HEK293 (cell line): Measurements from ENCODE around the gene TSPOAP1.

ENCODE experiments used
- CTCF ChIA-PET: fragments of 350-600 bp; formaldehyde crosslinking; extraction: SDS; loops from one replicate; lab custom pipeline; 2021; ENCODE audit warnings: antibody characterized with exemption; lab: Yijun Ruan, JAX
- POLR2A ChIA-PET: fragments of 300-600 bp; formaldehyde crosslinking; extraction: SDS; loops from one replicate; lab custom pipeline; 2020; ENCODE audit warnings: antibody characterized with exemption, inconsistent platforms; lab: Yijun Ruan, JAX
- H3K27ac ChIP-seq: fragments of 200-500 bp; sonication (Bioruptor generic); 2 replicates; pipeline ENCODE4 v1.5.1; 2014; ENCODE audit warnings: low read depth, low read length, control low read depth, inconsistent platforms; ENCODE audit errors: extremely low read depth
- H3K36me3 ChIP-seq, 2 experiments: fragments of 200-500 bp in 1 of 2; sonication (Bioruptor generic) in 1 of 2; 1 replicate in 1 of 2; 2 replicates in 1 of 2; pipeline ENCODE4 v1.5.1; 2014 to 2017; ENCODE audit warnings: inconsistent platforms in 2 of 2, low read length in 2 of 2; ENCODE audit not compliant: control insufficient read depth in 2 of 2, insufficient read depth in 1 of 2
- H3K4me1 ChIP-seq: fragments of 200-500 bp; sonication (Bioruptor generic); 2 replicates; pipeline ENCODE4 v1.5.1; 2014; ENCODE audit warnings: mild to moderate bottlenecking, low read length, inconsistent platforms; ENCODE audit not compliant: control insufficient read depth, insufficient read depth
- H3K4me3 ChIP-seq: 2 replicates; pipeline ENCODE4 v1.5.1; 2011; ENCODE audit warnings: low read depth, mild to moderate bottlenecking, control low read depth, low read length, moderate library complexity
- H3K9me3 ChIP-seq: fragments of 200-500 bp; sonication (Bioruptor generic); 2 replicates; pipeline ENCODE4 v1.5.1; 2014; ENCODE audit warnings: low read depth, low read length, inconsistent platforms; ENCODE audit not compliant: control insufficient read depth, insufficient read depth
- BCL11A ChIP-seq: fragments of 450-650 bp; formaldehyde crosslinking; IDR thresholded peaks from 2 replicates; pipeline ENCODE4 v1.5.1; 2016; ENCODE audit warnings: low read depth, missing biosample characterization, missing genetic modification characterization
- HOXA7 ChIP-seq: sonication (generic); formaldehyde crosslinking; IDR thresholded peaks from 2 replicates; pipeline ENCODE4 v1.8.1; 2022; ENCODE audit warnings: missing genetic modification reagents, borderline replicate concordance
- SCRT2 ChIP-seq: fragments of 450-650 bp; formaldehyde crosslinking; IDR thresholded peaks from 2 replicates; pipeline ENCODE4 v1.5.1; 2016; ENCODE audit warnings: missing biosample characterization, missing genetic modification characterization
- ZNF114 ChIP-seq: fragments of 450-650 bp; formaldehyde crosslinking; IDR thresholded peaks from 2 replicates; pipeline ENCODE4 v1.5.0; 2017; ENCODE audit warnings: missing biosample characterization, missing genetic modification characterization
- ZNF140 ChIP-seq: fragments of 450-650 bp; formaldehyde crosslinking; IDR thresholded peaks from 2 replicates; pipeline ENCODE4 v1.5.1; 2016; ENCODE audit warnings: missing biosample characterization, missing genetic modification characterization
- ZNF19 ChIP-seq: fragments of 450-650 bp; formaldehyde crosslinking; IDR thresholded peaks from 2 replicates; pipeline ENCODE4; 2016; ENCODE audit warnings: missing biosample characterization, missing genetic modification characterization, low read depth
- ZNF202 ChIP-seq: fragments of 450-650 bp; formaldehyde crosslinking; IDR thresholded peaks from 2 replicates; pipeline ENCODE4 v1.5.1; 2016; ENCODE audit warnings: missing biosample characterization, missing genetic modification characterization, borderline replicate concordance
- ZNF341 ChIP-seq: fragments of 450-650 bp; formaldehyde crosslinking; IDR thresholded peaks from 2 replicates; pipeline ENCODE4; 2016; ENCODE audit warnings: low read depth, missing biosample characterization, missing genetic modification characterization
- ZNF529 ChIP-seq: fragments of 450-650 bp; formaldehyde crosslinking; IDR thresholded peaks from 2 replicates; pipeline ENCODE4 v1.5.1; 2017; ENCODE audit warnings: missing genetic modification characterization, missing biosample characterization; ENCODE audit not compliant: insufficient replicate concordance
- ZNF548 ChIP-seq: fragments of 450-650 bp; formaldehyde crosslinking; IDR thresholded peaks from 2 replicates; pipeline ENCODE4 v1.5.1; 2016; ENCODE audit warnings: missing biosample characterization, missing genetic modification characterization
- ZNF792 ChIP-seq: fragments of 450-650 bp; formaldehyde crosslinking; IDR thresholded peaks from 2 replicates; pipeline ENCODE4 v1.5.1; 2016; ENCODE audit warnings: missing biosample characterization, missing genetic modification characterization
- ZNF830 ChIP-seq: fragments of 450-650 bp; IDR thresholded peaks from 2 replicates; pipeline ENCODE4 v1.5.0; 2018; ENCODE audit warnings: missing biosample characterization, missing genetic modification characterization, low read depth, mild to moderate bottlenecking, moderate library complexity
- TF ChIP-seq, protein P1 (sequence below): fragments of 450-650 bp; formaldehyde crosslinking; IDR thresholded peaks from 2 replicates; pipeline ENCODE4 v1.5.1; 2017; ENCODE audit warnings: missing biosample characterization, missing genetic modification characterization
- TF ChIP-seq, protein P2 (sequence below): IDR thresholded peaks from 2 replicates; pipeline ENCODE4 v1.6.1; 2011; ENCODE audit warnings: mild to moderate bottlenecking, low read depth, low read length, borderline replicate concordance
- TF ChIP-seq, protein P3 (sequence below): fragments of 450-650 bp; formaldehyde crosslinking; IDR thresholded peaks from 2 replicates; pipeline ENCODE4 v1.5.1; 2017; ENCODE audit warnings: missing biosample characterization, missing genetic modification characterization
- TF ChIP-seq, protein P4 (sequence below): fragments of 450-650 bp; formaldehyde crosslinking; conservative IDR thresholded peaks from 2 replicates; pipeline ENCODE4 v1.5.1; 2016; ENCODE audit warnings: low read depth, missing biosample characterization, missing genetic modification characterization

The TSPOAP1 gene

DNA sequence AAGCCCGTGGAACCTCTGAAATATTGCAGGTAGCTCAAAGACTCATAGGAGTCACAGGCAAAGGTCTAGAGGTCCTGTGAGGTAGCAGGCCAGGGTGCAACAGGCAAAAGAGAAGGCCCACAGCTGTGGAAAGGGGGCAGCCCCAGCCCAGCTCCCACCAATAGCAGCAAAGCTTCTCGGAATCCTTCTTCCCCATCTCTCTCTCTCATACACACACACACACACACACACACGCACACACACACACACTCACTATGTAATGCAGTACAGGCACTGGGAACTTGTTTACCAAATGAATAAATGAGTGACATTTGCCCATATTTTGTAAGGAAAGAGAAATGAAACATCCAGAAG lies 40.2 kb upstream of the TSPOAP1 start:
- TF ChIP-seq ZNF830 (tag by site-specific recombination) (no peak), HOXA7 (no peak), ZNF114 (tag by site-specific recombination) (no peak), SCRT2 (tag by site-specific recombination) (0 out of 2 replicates have a peak, but pooled peaks have one; percentile 25), ZNF548 (tag by site-specific recombination) (no peak)
- TF ChIP-seq, protein P1, sequence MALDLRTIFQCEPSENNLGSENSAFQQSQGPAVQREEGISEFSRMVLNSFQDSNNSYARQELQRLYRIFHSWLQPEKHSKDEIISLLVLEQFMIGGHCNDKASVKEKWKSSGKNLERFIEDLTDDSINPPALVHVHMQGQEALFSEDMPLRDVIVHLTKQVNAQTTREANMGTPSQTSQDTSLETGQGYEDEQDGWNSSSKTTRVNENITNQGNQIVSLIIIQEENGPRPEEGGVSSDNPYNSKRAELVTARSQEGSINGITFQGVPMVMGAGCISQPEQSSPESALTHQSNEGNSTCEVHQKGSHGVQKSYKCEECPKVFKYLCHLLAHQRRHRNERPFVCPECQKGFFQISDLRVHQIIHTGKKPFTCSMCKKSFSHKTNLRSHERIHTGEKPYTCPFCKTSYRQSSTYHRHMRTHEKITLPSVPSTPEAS (tag by site-specific recombination) = peak; percentile 79
- TF ChIP-seq, protein P2, sequence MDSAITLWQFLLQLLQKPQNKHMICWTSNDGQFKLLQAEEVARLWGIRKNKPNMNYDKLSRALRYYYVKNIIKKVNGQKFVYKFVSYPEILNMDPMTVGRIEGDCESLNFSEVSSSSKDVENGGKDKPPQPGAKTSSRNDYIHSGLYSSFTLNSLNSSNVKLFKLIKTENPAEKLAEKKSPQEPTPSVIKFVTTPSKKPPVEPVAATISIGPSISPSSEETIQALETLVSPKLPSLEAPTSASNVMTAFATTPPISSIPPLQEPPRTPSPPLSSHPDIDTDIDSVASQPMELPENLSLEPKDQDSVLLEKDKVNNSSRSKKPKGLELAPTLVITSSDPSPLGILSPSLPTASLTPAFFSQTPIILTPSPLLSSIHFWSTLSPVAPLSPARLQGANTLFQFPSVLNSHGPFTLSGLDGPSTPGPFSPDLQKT = no peak
- Histone ChIP-seq H3K9me3 (no peaks in the 10 kb centered on the region), H3K27ac (no peak overlapping the region), H3K4me1 (no peaks in the 10 kb centered on the region), H3K4me3 (no peak overlapping the region), H3K36me3 (peaks cover 0 to 20% of the 10 kb centered on the region in 2 experiments; a peak in 2 of 3 replicates)
- CTCF ChIA-PET = interaction anchor here (0.6 to 0.7 kb wide), 2 partner anchors 114 to 491 kb away, joined by 3 to 5 read pairs; no protein-coding TSS in a partner anchor
- POLR2A ChIA-PET = interaction anchor here (0.7 to 1.9 kb wide), 2 partner anchors 17 to 145 kb away, joined by 4 to 5 read pairs; partner anchors contain the start of gene SUPT4H1

DNA sequence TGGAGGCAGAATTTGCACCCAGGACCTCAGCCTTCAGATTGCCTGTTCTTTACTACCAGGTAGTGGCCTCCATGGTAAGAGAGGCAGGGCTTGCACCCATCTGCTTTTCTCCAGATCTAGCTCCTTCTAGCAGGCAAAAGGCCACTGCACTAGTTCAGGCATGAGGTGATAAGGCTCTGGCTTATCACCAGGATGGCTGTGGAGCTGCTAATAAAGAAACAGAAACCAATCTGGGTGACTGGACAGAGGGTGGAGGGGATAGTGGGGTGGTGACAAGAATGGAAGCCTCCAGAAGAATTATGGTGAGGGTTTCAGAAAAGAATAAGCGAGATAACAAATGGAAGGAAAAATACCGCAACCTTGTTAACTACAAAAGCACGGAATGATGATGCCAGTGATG lies 38.9 kb upstream of the TSPOAP1 start:
- ChIA-PET CTCF (no interaction called here), POLR2A (interaction anchor here (1.5 kb wide), 1 partner anchor 15 kb away, joined by 3 read pairs; the partner anchor contains the start of gene SUPT4H1)
- no peak overlapping the region for H3K27ac ChIP-seq

More for the DNA sequence above, 38.9 kb upstream of the TSPOAP1 start:
- Histone ChIP-seq H3K36me3 (peaks cover 0 to 34% of the 10 kb centered on the region in 2 experiments; a peak in 2 of 3 replicates), H3K4me3 (no peak overlapping the region), H3K9me3 (no peaks in the 10 kb centered on the region)
- TF ChIP-seq, protein P3, sequence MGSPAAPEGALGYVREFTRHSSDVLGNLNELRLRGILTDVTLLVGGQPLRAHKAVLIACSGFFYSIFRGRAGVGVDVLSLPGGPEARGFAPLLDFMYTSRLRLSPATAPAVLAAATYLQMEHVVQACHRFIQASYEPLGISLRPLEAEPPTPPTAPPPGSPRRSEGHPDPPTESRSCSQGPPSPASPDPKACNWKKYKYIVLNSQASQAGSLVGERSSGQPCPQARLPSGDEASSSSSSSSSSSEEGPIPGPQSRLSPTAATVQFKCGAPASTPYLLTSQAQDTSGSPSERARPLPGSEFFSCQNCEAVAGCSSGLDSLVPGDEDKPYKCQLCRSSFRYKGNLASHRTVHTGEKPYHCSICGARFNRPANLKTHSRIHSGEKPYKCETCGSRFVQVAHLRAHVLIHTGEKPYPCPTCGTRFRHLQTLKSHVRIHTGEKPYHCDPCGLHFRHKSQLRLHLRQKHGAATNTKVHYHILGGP = no peak
- TF ChIP-seq, protein P4, sequence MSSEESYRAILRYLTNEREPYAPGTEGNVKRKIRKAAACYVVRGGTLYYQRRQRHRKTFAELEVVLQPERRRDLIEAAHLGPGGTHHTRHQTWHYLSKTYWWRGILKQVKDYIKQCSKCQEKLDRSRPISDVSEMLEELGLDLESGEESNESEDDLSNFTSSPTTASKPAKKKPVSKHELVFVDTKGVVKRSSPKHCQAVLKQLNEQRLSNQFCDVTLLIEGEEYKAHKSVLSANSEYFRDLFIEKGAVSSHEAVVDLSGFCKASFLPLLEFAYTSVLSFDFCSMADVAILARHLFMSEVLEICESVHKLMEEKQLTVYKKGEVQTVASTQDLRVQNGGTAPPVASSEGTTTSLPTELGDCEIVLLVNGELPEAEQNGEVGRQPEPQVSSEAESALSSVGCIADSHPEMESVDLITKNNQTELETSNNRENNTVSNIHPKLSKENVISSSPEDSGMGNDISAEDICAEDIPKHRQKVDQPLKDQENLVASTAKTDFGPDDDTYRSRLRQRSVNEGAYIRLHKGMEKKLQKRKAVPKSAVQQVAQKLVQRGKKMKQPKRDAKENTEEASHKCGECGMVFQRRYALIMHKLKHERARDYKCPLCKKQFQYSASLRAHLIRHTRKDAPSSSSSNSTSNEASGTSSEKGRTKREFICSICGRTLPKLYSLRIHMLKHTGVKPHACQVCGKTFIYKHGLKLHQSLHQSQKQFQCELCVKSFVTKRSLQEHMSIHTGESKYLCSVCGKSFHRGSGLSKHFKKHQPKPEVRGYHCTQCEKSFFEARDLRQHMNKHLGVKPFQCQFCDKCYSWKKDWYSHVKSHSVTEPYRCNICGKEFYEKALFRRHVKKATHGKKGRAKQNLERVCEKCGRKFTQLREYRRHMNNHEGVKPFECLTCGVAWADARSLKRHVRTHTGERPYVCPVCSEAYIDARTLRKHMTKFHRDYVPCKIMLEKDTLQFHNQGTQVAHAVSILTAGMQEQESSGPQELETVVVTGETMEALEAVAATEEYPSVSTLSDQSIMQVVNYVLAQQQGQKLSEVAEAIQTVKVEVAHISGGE (tag by site-specific recombination) = no peak
- TF ChIP-seq ZNF341 (tag by site-specific recombination) (no peak), ZNF529 (tag by site-specific recombination) (no peak), ZNF202 (tag by site-specific recombination) (no peak), ZNF140 (tag by site-specific recombination) (no peak), BCL11A (tag by site-specific recombination) (no peak), ZNF792 (tag by site-specific recombination) (no peak), ZNF19 (tag by site-specific recombination) (no peak)
- TF ChIP-seq, all 188 proteins: peak for 0
- no peaks in the 10 kb centered on the region for H3K4me1 ChIP-seq
